ENCODE measurements around the gene DNAJC27.

DNAJC27 gene

DNA sequence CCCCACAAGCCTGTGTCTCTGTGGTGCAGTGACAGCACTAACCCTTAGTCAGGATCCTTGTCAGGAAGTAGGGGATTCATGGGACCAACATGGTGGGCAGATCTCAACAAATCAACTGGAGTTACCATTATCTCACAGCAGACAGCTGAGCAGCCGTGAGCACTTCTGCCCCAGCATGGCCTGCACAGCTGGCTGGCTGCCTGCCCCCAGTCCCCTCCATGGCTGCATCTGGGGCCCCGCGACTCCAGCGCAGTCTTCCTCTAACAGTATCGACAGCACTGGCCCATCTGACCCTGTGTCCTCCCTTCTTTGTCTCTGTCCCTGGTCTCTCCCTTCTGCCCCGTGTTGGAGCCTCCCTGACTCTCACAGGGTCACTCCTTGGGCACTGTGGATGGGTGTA lies 47.0 kb downstream of the DNAJC27 start:
- DNase-seq: peak in 1 of 2 donors; percentile 18

GRCh38 chr2:24924266-24924665 lies 47.5 kb downstream of the DNAJC27 start:
- no peak for DNase-seq

DNA sequence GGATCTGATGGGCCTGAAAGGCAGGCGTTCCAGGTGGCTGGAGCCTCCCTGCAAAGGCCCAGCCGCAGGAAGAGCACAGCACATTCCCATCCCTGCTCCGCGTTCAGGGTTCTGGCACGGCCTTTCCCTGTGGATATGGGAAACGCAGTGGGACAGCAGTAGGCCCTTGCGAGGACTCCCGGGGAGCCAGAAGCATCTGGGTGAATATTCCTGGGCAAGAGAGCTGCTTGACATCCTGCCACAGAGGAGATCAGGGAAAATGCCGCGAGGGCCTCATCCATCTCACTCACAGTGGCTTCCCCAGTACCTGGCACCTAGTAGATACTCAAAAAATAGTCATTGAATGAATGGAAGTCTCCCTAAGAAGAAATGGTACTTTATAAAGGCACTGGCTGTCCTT lies 48.6 kb downstream of the DNAJC27 start:
- no peak for DNase-seq

- no peak for DNase-seq
These were observed 49.2 kb downstream of the DNAJC27 start for GRCh38 chr2:24922556-24922955.

DNA sequence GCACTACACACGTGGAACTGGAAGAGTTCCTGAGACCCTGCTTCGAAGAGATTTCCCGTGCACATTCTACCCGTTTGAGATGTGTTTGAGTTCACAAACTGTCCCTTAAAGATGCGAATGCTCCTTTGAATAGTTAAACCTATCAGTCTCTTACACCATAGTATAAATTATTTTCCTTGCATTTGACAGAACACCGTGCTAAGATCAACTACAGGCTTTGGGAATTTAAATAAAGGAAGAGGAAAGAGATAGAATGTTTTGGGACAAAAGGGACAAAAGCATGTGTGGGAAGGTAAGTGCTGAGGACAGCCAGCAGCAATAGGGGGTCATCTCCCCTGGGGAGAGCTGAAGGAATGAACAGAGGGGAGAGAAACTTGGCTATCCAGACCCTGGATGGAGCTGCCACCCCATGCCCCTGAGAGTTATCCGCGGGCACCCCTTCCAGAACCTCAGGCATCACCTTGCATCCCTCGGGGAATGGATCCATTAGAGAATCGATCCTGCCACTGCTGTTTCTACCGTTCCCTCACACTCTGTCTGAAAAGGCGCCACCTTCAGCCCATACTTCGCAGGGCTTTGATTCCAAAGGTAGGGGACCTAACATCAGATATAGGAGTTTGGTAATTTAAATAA lies 50.8 kb downstream of the DNAJC27 start:
- DNase-seq: no peak

DNA sequence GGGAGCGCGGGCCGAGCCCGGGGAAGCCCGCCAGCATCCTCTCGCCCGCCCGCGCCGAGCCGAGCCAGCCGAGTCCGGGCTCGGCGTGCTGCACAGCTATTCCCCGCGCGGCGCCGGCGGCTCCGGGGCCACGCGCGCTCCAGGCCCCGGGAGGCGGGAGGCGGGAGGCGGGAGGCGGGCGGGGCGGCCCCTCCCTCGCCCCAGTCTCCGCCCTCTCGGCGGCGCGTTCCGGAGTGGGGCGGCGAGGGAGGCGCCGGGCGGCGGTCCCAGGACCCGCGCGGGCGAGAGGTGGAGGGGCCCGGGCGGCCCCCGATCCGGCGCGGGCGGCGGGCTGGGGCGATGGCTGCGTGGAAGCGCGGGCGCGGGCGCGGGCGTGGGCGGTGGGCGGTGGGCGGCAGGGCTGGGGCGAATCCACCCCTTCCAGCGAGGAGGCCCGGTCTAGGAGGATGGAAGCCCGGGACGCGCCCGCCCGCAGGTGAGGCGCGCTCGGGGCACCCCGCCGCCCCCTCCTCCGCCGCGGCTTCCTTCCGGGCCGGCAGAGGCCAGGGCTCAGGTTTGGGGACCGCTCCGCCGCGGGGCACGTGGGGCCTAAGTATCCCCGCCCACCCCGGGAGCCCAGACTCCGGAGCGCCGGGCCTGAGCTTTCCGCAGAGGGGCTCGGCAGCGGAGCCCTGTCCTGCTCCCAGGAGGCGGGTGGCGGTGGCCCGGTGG lies 51.5 kb downstream of the DNAJC27 start, which contains the start of gene ADCY3:
TSS of gene ADCY3 (minus strand) at position 140 of the 711 bp plus-strand sequence. CDS start 1,250 bp downstream, outside the sequence.
- DNase-seq: peak; percentile 18 to 40

GRCh38 chr2:24919506-24920097 lies 52.2 kb downstream of the DNAJC27 start:
- DNase-seq: peak; percentile 29 to 45

- DNase-seq: peak; percentile 14 to 40
These were observed 52.7 kb downstream of the DNAJC27 start for GRCh38 chr2:24919037-24919505.

GRCh38 chr2:24918326-24919036 lies 53.3 kb downstream of the DNAJC27 start:
- no peak for DNase-seq

- DNase-seq: no peak
These were observed 53.9 kb downstream of the DNAJC27 start for GRCh38 chr2:24917731-24918325.

- DNase-seq: peak; percentile 62 to 72
These were observed 54.7 kb downstream of the DNAJC27 start for GRCh38 chr2:24917086-24917485.

DNA sequence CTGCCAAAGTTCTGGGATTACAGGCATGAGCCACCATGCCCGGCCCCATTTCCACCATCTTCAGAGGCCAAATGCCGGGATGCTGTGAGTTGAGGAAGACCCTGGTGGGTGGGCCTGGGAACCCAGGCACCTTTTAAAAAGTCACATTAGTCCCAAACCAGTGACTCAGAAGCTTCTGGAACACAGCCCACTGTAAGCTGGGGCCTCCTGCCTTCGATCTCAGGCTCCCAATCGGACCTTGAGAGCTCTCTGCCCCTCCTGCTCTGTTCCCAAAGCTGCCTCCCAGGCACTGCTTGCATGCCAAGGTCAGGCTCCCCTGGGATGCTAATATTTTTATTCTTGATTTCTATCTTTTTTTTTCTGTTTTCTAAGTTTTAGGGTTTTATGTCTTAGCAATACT lies 56.0 kb downstream of the DNAJC27 start:
- no peak for DNase-seq

DNA sequence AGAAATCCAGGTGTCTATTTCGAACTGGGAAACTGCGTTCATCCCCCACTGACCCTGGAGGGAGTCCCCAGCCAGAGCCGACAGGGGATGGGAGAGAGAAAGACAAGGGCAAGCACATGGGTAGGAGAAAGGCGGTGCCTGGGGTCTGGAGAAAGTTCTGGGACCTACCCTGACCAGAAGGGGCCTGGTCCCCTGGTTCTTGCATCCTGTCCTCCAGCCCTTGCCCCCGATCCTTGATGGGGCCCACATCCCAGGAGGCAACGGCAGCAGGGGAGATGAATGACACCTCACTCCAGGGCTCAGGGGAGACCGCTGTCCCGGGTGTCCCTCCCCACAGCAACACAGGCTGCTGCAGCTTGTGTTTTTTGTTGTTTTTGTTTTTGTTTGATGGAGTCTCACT lies 56.6 kb downstream of the DNAJC27 start:
- DNase-seq: no peak

GRCh38 chr2:24914713-24915112 lies 57.0 kb downstream of the DNAJC27 start:
- DNase-seq: no peak

DNA sequence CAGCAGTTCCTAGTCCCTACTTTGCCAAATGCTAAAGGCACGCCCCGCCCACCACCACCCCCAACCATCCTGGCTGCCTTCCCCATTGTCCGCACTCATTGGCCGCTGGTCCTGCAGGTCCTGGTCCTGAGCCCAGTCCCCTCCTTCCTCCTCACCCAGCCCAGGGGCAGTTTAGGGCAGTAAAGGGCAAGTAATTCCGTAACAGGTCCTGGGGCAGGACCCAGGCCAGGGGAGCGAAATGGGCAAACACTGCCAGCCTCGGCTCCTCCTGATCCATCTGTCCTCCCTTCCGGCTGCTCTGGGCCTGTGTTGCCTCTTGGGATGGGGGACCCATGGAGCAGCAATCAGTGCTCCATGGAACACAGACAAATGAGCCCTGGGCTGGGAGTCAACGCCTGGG lies 57.8 kb downstream of the DNAJC27 start:
- no peak for DNase-seq

GRCh38 chr2:24912986-24913385 lies 58.8 kb downstream of the DNAJC27 start:
- no peak for DNase-seq

DNA sequence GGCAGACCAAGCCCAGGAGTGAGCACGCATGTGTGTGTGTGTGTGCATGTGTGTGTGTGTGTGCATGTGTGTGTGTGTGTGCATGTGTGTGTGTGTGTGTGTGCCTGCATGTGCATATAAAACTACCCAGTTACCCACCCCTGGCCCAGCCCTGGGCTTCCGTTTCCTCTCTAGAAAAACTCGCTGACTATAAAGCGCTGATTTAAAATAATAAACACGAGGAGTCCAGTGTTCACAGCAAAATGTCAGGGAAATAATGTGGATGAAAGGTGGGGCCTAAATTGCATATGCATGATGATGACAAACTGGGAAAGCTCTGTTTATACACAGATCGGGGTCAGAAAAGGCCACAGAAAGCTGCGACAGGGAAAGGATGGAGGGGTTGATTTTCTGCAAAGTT lies 59.2 kb downstream of the DNAJC27 start:
- no peak for DNase-seq

DNA sequence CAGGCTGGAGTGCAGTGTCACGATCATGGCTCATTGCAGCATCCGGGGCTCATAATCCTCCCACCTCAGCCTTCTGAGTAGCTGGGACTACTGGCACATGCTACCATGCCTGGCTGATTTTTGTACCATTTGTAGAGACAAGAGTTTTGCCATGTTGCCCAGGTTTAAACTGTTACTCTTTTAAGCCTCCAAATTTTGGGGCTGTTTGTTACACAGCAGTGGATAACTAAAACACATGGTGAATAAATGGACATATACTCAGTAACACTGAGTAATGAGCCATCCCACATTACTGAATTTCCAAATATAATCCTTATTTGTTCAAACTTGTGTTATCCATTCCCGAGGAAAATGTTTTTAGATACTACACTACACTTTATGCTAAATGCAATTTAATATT lies 61.5 kb downstream of the DNAJC27 start:
- DNase-seq: no peak

GRCh38 chr2:24909555-24910177 lies 62.1 kb downstream of the DNAJC27 start:
- no peak for DNase-seq

GRCh38 chr2:24908461-24908901 lies 63.3 kb downstream of the DNAJC27 start:
- DNase-seq: no peak

DNA sequence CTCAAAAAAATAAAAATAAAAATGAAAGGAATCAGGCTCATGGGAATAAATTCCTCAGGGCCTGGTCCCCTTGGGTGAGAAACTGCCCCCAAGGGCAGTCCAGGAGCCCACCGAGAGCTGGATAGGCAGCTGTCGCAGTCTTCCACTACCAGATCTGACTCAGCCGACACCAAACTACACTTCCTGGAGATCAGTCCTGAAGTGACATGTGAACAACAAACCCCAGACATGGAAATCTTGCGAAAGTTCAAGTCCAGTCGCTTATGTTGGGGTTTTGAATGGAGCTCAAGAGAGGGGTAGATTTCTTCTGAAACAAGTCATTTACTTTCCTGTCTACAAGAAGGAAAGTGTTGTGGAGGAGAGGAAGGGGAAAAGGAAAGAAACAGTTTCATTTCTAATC lies 64.6 kb downstream of the DNAJC27 start:
- peak; percentile 39 to 57 for DNase-seq

DNA sequence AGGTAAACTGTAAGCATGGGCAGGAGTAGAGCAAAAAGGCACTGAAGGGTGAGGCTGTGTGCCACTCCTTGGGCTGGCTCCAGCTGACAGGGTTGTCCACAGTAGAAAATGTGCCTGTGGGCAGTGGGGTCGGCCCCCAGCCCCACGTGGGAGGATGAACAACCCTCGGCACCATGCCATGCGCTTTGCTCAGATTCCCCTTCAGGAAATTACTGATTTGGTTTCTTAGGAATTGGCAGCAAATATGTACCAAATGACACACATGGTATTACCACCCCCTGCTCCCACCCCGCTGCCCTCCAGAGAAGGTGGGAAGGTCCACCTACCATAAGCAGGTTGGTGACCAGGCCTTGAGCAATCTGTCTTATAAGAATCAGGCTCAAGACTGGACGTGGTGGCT lies 65.3 kb downstream of the DNAJC27 start:
- no peak for DNase-seq

Data from inflammatory macrophage (primary cell).